ENCODE results near the gene CARD11.

- TF ChIP-seq POLR2AphosphoS5 (IDR thresholded peaks at IDR 0.05; ENCODE audit: low read depth, low read length) (no peak), POLR2A (IDR thresholded peaks at IDR 0.05; ENCODE audit: low read depth, low read length) (no peak)
These were observed 107.4 kb downstream of the CARD11 start for GRCh38 chr7:2936301-2936700.

Data from GM12892 (cell line).